K562 (cell line): ENCODE results near the gene ANAPC16. TPM values are rescaled to one million over a fixed set of nuclear protein-coding genes. Genes with fewer than 3 reads are reported as not detected.

Experiments
- BRCA1 ChIP-seq, 2 experiments: fragments of 450-650 bp in 1 of 2; sonication (generic) in 1 of 2; formaldehyde crosslinking in 1 of 2; IDR thresholded peaks; 2 replicates each; pipeline versions ENCODE4 v1.5.0 to v1.6.1; 2017 to 2020; ENCODE audit warnings: mild to moderate bottlenecking in 1 of 2, missing genetic modification reagents in 1 of 2
- DNMT1 ChIP-seq: fragments of 450-650 bp; IDR thresholded peaks from 2 replicates; pipeline ENCODE4 v1.6.1; 2016; ENCODE audit warnings: antibody characterized with exemption, mild to moderate bottlenecking
- EHMT2 ChIP-seq: fragments of 450-650 bp; IDR thresholded peaks from 2 replicates; pipeline ENCODE4 v1.6.1; 2018; ENCODE audit warnings: antibody characterized with exemption
- ETV6 ChIP-seq, 3 experiments: fragments of 150-350 bp in 1 of 3; sonication (generic) in 1 of 3; formaldehyde crosslinking in 1 of 3; IDR thresholded peaks; 2 replicates each; pipeline versions ENCODE4 v1.6.1 to v1.8.0; 2014 to 2022; ENCODE audit warnings: borderline replicate concordance in 2 of 3, low read depth in 2 of 3, antibody characterized with exemption in 1 of 3, low read length in 1 of 3, mild to moderate bottlenecking in 1 of 3, missing genetic modification reagents in 1 of 3
- HMG20A ChIP-seq: fragments of 450-650 bp; formaldehyde crosslinking; conservative IDR thresholded peaks from 2 replicates; pipeline ENCODE4 v1.4.0; 2020; ENCODE audit warnings: mild to moderate bottlenecking, mixed read lengths
- HNRNPK ChIP-seq: fragments of 200-400 bp; formaldehyde crosslinking; IDR thresholded peaks from one replicate; pipeline ENCODE4 v1.6.1; 2018; ENCODE audit warnings: mild to moderate bottlenecking, low read depth, low read length; ENCODE audit not compliant: poor library complexity, severe bottlenecking
- KLF1 ChIP-seq: fragments of 450-650 bp; IDR thresholded peaks from 2 replicates; pipeline ENCODE4 v1.6.1; 2016; ENCODE audit warnings: missing genetic modification characterization, missing compliant biosample characterization
- MAFF ChIP-seq: IDR thresholded peaks from 2 replicates; pipeline ENCODE4 v1.6.1; 2012; ENCODE audit warnings: low read length, improper control_type of control experiment
- NFIC ChIP-seq: fragments of 450-650 bp; IDR thresholded peaks from 2 replicates; pipeline ENCODE4 v1.6.1; 2017; ENCODE audit warnings: mild to moderate bottlenecking, inconsistent platforms
- NR1H2 ChIP-seq: sonication (generic); formaldehyde crosslinking; IDR thresholded peaks from 2 replicates; pipeline ENCODE4 v1.4.0; 2020; ENCODE audit warnings: mild to moderate bottlenecking, missing genetic modification reagents
- PCBP1 ChIP-seq: fragments of 200-400 bp; formaldehyde crosslinking; IDR thresholded peaks from 2 replicates; pipeline ENCODE4 v1.6.1; 2018; ENCODE audit warnings: mild to moderate bottlenecking, low read depth, low read length; ENCODE audit not compliant: poor library complexity, severe bottlenecking
- POLR2A ChIP-seq: fragments of 450-650 bp; conservative IDR thresholded peaks from 2 replicates; pipeline ENCODE4 v1.6.1; 2016
- PPARD ChIP-seq: fragments of 250-450 bp; sonication (Bioruptor Pico); IDR thresholded peaks from 2 replicates; pipeline ENCODE4 v1.8.0; 2022; ENCODE audit warnings: inconsistent platforms, mild to moderate bottlenecking, moderate library complexity
- PYGO2 ChIP-seq: fragments of 450-650 bp; IDR thresholded peaks from 2 replicates; pipeline ENCODE4 v1.6.1; 2016; ENCODE audit warnings: mild to moderate bottlenecking, missing genetic modification characterization, moderate library complexity, missing compliant biosample characterization
- U2AF1 ChIP-seq: fragments of 200-400 bp; formaldehyde crosslinking; optimal IDR thresholded peaks from 2 replicates; pipeline ENCODE3; 2017; ENCODE audit warnings: mild to moderate bottlenecking, low read depth, low read length, moderate library complexity
- ZFX ChIP-seq: sonication (generic); formaldehyde crosslinking; IDR thresholded peaks from 2 replicates; pipeline ENCODE4 v1.8.0; 2022; ENCODE audit warnings: mild to moderate bottlenecking, missing genetic modification reagents, moderate library complexity
- ZNF12 ChIP-seq: sonication (generic); formaldehyde crosslinking; IDR thresholded peaks from 2 replicates; pipeline ENCODE4 v1.4.0; 2020; ENCODE audit warnings: mild to moderate bottlenecking, missing genetic modification reagents
- ZNF133 ChIP-seq: fragments of 250-450 bp; sonication (Bioruptor Pico); IDR thresholded peaks from 2 replicates; pipeline ENCODE4 v1.4.0; 2020; ENCODE audit warnings: mild to moderate bottlenecking
- ZNF212 ChIP-seq: fragments of 450-650 bp; formaldehyde crosslinking; IDR thresholded peaks from 2 replicates; pipeline ENCODE4 v1.4.0; 2020; ENCODE audit warnings: mild to moderate bottlenecking
- ZNF24 ChIP-seq: fragments of 450-650 bp; IDR thresholded peaks from 2 replicates; pipeline ENCODE4 v1.6.1; 2016
- ZNF57 ChIP-seq: fragments of 450-650 bp; formaldehyde crosslinking; IDR thresholded peaks from 2 replicates; pipeline ENCODE4 v1.4.0; 2020; ENCODE audit warnings: mild to moderate bottlenecking, moderate library complexity
- ZNF780A ChIP-seq: fragments of 250-450 bp; sonication (Bioruptor Pico); IDR thresholded peaks from 2 replicates; pipeline ENCODE4 v1.5.0; 2021; ENCODE audit warnings: mild to moderate bottlenecking
- ZSCAN32 ChIP-seq: fragments of 450-650 bp; formaldehyde crosslinking; IDR thresholded peaks from 2 replicates; pipeline ENCODE4 v1.4.0; 2020; ENCODE audit warnings: mild to moderate bottlenecking, moderate library complexity
- polyA plus RNA-seq, 8 experiments: library from polyadenylated mRNA; depleted of rRNA in 4 of 8; stranded (reverse) in 5 of 8; unstranded in 3 of 8; fragments of >200 nt; fragmentation: Nextera tagmentation in 2 of 8; fragmentation: Illumina TruSeq in 1 of 8; extraction: Ambion mirVana in 2 of 8; extraction: Trizol in 1 of 8; gene quantifications; 2 replicates each; pipeline versions ENCODE4 v1.2.1 to v1.2.3, GENCODE V29; 2011 to 2014; ENCODE audit warnings: inconsistent platforms in 1 of 8, missing spikeins in 1 of 8
- total RNA-seq, 7 experiments: library from RNA; depleted of rRNA in 6 of 7; stranded (reverse); fragments of >200 nt in 6 of 7; fragmentation: Illumina TruSeq in 2 of 7; extraction: Trizol in 2 of 7; gene quantifications; 2 replicates each; pipeline versions ENCODE4 v1.2.1 to v1.2.3, GENCODE V29; 2011 to 2021; ENCODE audit warnings: low replicate concordance in 1 of 7
- TF ChIP-seq, protein P1 (sequence below): fragments of 450-650 bp; IDR thresholded peaks from 2 replicates; pipeline ENCODE4 v1.6.1; 2017; ENCODE audit warnings: antibody characterized with exemption, mild to moderate bottlenecking
- TF ChIP-seq, protein P2 (sequence below): fragments of 250-450 bp; sonication (Bioruptor Pico); IDR thresholded peaks from 2 replicates; pipeline ENCODE4 v1.5.1; 2021; ENCODE audit warnings: mild to moderate bottlenecking

The ANAPC16 gene
- total and polyA plus RNA-seq, 9 of the 15 experiments (the other 6 are each of a cell fraction or from before 2014, with no cell fraction given) = 42.6 to 208 (median 108) TPM

DNA sequence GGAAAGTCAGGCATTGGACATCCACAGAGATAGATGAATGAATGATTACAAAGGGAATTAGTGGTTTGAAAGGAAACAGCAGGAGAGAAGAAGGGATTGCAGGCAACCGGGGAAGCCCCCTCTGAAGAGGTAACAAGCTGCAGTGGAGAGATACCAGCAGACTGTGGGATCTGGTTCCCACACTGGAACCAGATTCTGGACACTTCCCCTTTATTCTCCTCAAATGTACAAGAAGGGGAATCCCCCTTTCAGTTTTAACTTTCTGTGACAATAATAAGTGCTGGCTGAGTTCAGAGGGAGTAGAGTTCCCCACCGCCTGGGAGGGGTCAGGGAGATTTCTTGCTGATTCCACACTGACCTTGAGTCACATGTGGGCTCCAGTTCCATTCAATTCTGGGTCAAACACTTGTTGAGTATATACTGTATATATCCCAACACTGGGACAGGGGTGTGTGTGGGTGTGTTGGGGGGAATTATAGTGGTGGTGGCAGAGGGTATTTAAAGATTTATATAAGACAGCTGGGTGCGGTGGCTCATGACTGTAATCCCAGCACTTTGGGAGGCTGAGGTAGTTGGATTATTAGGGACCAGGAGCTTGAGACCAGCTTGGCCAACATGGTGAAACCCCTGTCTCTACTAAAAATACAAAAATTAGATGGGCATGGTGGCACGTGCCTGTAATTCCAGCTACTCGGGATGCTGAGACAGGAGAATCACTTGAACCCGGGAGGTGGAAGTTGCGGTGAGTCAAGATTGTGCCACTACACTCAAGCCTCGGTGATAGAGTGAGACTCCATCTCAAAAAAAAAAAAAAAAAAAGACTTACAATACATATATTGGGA, 41.5 kb downstream of the ANAPC16 start (continued):
- TF ChIP-seq ZSCAN32 (CRISPR knock-in tag) = no peak
- no peak for TF ChIP-seq POLR2A
- TF ChIP-seq, protein P1, sequence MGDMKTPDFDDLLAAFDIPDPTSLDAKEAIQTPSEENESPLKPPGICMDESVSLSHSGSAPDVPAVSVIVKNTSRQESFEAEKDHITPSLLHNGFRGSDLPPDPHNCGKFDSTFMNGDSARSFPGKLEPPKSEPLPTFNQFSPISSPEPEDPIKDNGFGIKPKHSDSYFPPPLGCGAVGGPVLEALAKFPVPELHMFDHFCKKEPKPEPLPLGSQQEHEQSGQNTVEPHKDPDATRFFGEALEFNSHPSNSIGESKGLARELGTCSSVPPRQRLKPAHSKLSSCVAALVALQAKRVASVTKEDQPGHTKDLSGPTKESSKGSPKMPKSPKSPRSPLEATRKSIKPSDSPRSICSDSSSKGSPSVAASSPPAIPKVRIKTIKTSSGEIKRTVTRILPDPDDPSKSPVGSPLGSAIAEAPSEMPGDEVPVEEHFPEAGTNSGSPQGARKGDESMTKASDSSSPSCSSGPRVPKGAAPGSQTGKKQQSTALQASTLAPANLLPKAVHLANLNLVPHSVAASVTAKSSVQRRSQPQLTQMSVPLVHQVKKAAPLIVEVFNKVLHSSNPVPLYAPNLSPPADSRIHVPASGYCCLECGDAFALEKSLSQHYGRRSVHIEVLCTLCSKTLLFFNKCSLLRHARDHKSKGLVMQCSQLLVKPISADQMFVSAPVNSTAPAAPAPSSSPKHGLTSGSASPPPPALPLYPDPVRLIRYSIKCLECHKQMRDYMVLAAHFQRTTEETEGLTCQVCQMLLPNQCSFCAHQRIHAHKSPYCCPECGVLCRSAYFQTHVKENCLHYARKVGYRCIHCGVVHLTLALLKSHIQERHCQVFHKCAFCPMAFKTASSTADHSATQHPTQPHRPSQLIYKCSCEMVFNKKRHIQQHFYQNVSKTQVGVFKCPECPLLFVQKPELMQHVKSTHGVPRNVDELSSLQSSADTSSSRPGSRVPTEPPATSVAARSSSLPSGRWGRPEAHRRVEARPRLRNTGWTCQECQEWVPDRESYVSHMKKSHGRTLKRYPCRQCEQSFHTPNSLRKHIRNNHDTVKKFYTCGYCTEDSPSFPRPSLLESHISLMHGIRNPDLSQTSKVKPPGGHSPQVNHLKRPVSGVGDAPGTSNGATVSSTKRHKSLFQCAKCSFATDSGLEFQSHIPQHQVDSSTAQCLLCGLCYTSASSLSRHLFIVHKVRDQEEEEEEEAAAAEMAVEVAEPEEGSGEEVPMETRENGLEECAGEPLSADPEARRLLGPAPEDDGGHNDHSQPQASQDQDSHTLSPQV = peak; percentile 59; the same call in 1 of the 2 replicates
- TF ChIP-seq HMG20A (CRISPR knock-in tag) = no peak
- TF ChIP-seq U2AF1 = no peak
- TF ChIP-seq ZNF12 (CRISPR knock-in tag) = no peak
- no peak for TF ChIP-seq PCBP1
- no peak for TF ChIP-seq BRCA1 (IDR thresholded peaks at IDR 0.05)
- no peak for TF ChIP-seq BRCA1 (CRISPR knock-in tag; IDR thresholded peaks at IDR 0.05)
- TF ChIP-seq NFIC = peak; percentile 44; the same call in 1 of the 2 replicates
- TF ChIP-seq KLF1 (tag) = no peak
- TF ChIP-seq EHMT2 = no peak
- TF ChIP-seq DNMT1 = no peak
- TF ChIP-seq HNRNPK = no peak
- TF ChIP-seq, protein P2, sequence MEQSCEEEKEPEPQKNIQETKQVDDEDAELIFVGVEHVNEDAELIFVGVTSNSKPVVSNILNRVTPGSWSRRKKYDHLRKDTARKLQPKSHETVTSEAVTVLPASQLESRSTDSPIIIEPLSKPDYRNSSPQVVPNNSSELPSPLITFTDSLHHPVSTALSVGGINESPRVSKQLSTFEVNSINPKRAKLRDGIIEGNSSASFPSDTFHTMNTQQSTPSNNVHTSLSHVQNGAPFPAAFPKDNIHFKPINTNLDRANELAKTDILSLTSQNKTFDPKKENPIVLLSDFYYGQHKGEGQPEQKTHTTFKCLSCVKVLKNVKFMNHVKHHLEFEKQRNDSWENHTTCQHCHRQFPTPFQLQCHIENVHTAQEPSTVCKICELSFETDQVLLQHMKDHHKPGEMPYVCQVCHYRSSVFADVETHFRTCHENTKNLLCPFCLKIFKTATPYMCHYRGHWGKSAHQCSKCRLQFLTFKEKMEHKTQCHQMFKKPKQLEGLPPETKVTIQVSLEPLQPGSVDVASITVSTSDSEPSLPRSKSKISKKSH (CRISPR knock-in tag) = no peak
- no peak for TF ChIP-seq ZNF212 (CRISPR knock-in tag)
- TF ChIP-seq PYGO2 = no peak
- no peak for TF ChIP-seq ETV6 (IDR thresholded peaks at IDR 0.05; ENCODE audit: borderline replicate concordance in 1 of 2, low read depth in 2 of 2, low read length in 1 of 2)
- no peak for TF ChIP-seq ETV6 (CRISPR knock-in tag; IDR thresholded peaks at IDR 0.05; ENCODE audit: borderline replicate concordance)
- TF ChIP-seq ZFX (CRISPR knock-in tag) = no peak
- no peak for TF ChIP-seq NR1H2 (CRISPR knock-in tag)
- no peak for TF ChIP-seq PPARD (CRISPR knock-in tag)
- no peak for TF ChIP-seq ZNF57 (CRISPR knock-in tag)
- TF ChIP-seq ZNF24 = peak; percentile 98
- no peak for TF ChIP-seq ZNF133 (CRISPR knock-in tag)
- no peak for TF ChIP-seq MAFF
- TF ChIP-seq ZNF780A = no peak
